CD4-positive, CD25-positive, alpha-beta regulatory T cell (primary cell): Measurements from ENCODE around the gene ATXN7L3. TPM values are rescaled to one million over a fixed set of nuclear protein-coding genes. Genes with fewer than 3 reads are reported as not detected.
"Not testable (repeated sequence)": the region's sequence is repeated elsewhere in the genome, so short reads cannot be mapped to it uniquely, and the experiment has no call there.

Experiments used
- ATAC-seq, 2 donors: fragments of 150-1000 bp; cut with Tn5 transposase; one replicate each; pipeline ENCODE4 v1.10.0; 2021; ENCODE audit warnings: low read depth in 2 of 2, moderate number of reproducible peaks in 2 of 2, moderate library complexity in 1 of 2
- DNase-seq, 3 donors: peaks; one replicate each; pipeline versions ENCODE4 v3.0.0 to v3.0.0-alpha.2; 2012 to 2022; ENCODE audit warnings: mixed read lengths in 1 of 3
- H3K27ac ChIP-seq: one replicate; pipeline ENCODE4 v1.7.0; 2013; ENCODE audit warnings: mild to moderate bottlenecking, low read length; ENCODE audit not compliant: insufficient read depth, poor library complexity, severe bottlenecking
- H3K27me3 ChIP-seq: one replicate; pipeline ENCODE4 v1.7.0; 2013; ENCODE audit warnings: low read length; ENCODE audit not compliant: control insufficient read depth, insufficient read depth
- H3K36me3 ChIP-seq: one replicate; pipeline ENCODE4 v1.7.0; 2013; ENCODE audit warnings: mild to moderate bottlenecking, low read length, moderate library complexity; ENCODE audit not compliant: control insufficient read depth, insufficient read depth
- H3K4me1 ChIP-seq: 2 replicates; pipeline ENCODE4 v1.7.0; 2013; ENCODE audit warnings: mild to moderate bottlenecking, low read length; ENCODE audit not compliant: insufficient read depth, control insufficient read depth, poor library complexity, severe bottlenecking
- H3K4me3 ChIP-seq: one replicate; pipeline ENCODE4 v1.7.0; 2013; ENCODE audit warnings: low read depth, mild to moderate bottlenecking, low read length, moderate library complexity
- H3K9me3 ChIP-seq, 2 experiments: 1 replicate in 1 of 2; 2 replicates in 1 of 2; pipeline ENCODE4 v1.7.0; 2013; ENCODE audit warnings: low read length in 2 of 2, mild to moderate bottlenecking in 1 of 2, moderate library complexity in 1 of 2; ENCODE audit not compliant: control insufficient read depth in 2 of 2
- H3K27ac Mint-ChIP-seq, 3 donors: one replicate each; pipeline ENCODE4 v1.8.0; 2020 to 2022; ENCODE audit warnings: mild to moderate bottlenecking in 3 of 3, mixed read lengths in 3 of 3, moderate library complexity in 2 of 3
- H3K27me3 Mint-ChIP-seq: one replicate; pipeline ENCODE4 v1.8.0; 2022; ENCODE audit warnings: mild to moderate bottlenecking, mixed read lengths
- H3K36me3 Mint-ChIP-seq: one replicate; pipeline ENCODE4 v1.8.0; 2020; ENCODE audit warnings: mixed read lengths
- H3K4me1 Mint-ChIP-seq, 4 donors: one replicate each; pipeline ENCODE4 v1.8.0; 2020 to 2022; ENCODE audit warnings: mixed read lengths in 4 of 4, mild to moderate bottlenecking in 1 of 4
- H3K4me3 Mint-ChIP-seq, 4 donors: one replicate each; pipeline ENCODE4 v1.8.0; 2020 to 2022; ENCODE audit warnings: mild to moderate bottlenecking in 4 of 4, mixed read lengths in 4 of 4, moderate library complexity in 3 of 4
- H3K9me3 Mint-ChIP-seq, 7 donors: one replicate each; pipeline ENCODE4 v1.8.0; 2020 to 2022; ENCODE audit warnings: mixed read lengths in 7 of 7, mild to moderate bottlenecking in 3 of 7, moderate library complexity in 2 of 7
- polyA plus RNA-seq, 4 donors: library from polyadenylated mRNA; unstranded; fragments of 300-500 nt; fragmentation: Illumina TruSeq; gene quantifications; one replicate each; pipeline ENCODE4 v1.2.3, GENCODE V29; 2021
- total RNA-seq: library from RNA; stranded (reverse); gene quantifications from one replicate; pipeline ENCODE4 v1.2.3, GENCODE V29; 2022

ATXN7L3 gene
- total and polyA plus RNA-seq, 5 donors from 2014 or later, result 10.3 to 103 (median 14.1) TPM

GRCh38 chr17:44155488-44155887, 44.2 kb downstream of the ATXN7L3 start:
- peak overlapping the region in 1 of 3 donors; percentile 36 for H3K27ac Mint-ChIP-seq
- no peaks in the 10 kb centered on the region for H3K27me3 ChIP-seq
- H3K4me3 ChIP-seq, result no peak overlapping the region
- H3K9me3 Mint-ChIP-seq, result no peaks in the 10 kb centered on the region
- H3K9me3 ChIP-seq, result no peaks in the 10 kb centered on the region
- DNase-seq (no peak), ATAC-seq (no peak)
- no peak overlapping the region for H3K4me3 Mint-ChIP-seq
- H3K36me3 Mint-ChIP-seq, result no peaks in the 10 kb centered on the region
- H3K27me3 Mint-ChIP-seq, result no peaks in the 10 kb centered on the region
- H3K27ac ChIP-seq, result no peak overlapping the region
- H3K4me1 ChIP-seq, result peaks cover 9% of the 10 kb centered on the region
- peaks cover 6 to 9% (median 7%) of the 10 kb centered on the region in 4 donors for H3K4me1 Mint-ChIP-seq
- H3K36me3 ChIP-seq, result no peaks in the 10 kb centered on the region

- H3K36me3 Mint-ChIP-seq, result no peaks in the 10 kb centered on the region
- no peaks in the 10 kb centered on the region for H3K9me3 ChIP-seq
- H3K4me3 ChIP-seq, result no peak overlapping the region
- no peak for DNase-seq
- no peak for ATAC-seq
- no peaks in the 10 kb centered on the region for H3K9me3 Mint-ChIP-seq
- no peak overlapping the region for H3K27ac ChIP-seq
- H3K27me3 Mint-ChIP-seq, result no peaks in the 10 kb centered on the region
- no peaks in the 10 kb centered on the region for H3K36me3 ChIP-seq
- H3K4me1 Mint-ChIP-seq, result peaks cover 0 to 4% (median 0%) of the 10 kb centered on the region in 4 donors
- no peak overlapping the region for H3K4me3 Mint-ChIP-seq
- no peaks in the 10 kb centered on the region for H3K27me3 ChIP-seq
- peak overlapping the region in 1 of 3 donors; percentile 35 for H3K27ac Mint-ChIP-seq
- no peaks in the 10 kb centered on the region for H3K4me1 ChIP-seq
These were observed 46.8 kb downstream of the ATXN7L3 start for GRCh38 chr17:44152875-44153274.

GRCh38 chr17:44149750-44150329, 49.8 kb downstream of the ATXN7L3 start:
- DNase-seq, result no peak
- ATAC-seq, result no peak
- no peaks in the 10 kb centered on the region for H3K27me3 Mint-ChIP-seq
- H3K27ac Mint-ChIP-seq, result peak overlapping the region in 2 of 3 donors; percentile 29 to 89
- H3K9me3 Mint-ChIP-seq, result no peaks in the 10 kb centered on the region
- H3K36me3 Mint-ChIP-seq, result no peaks in the 10 kb centered on the region
- Histone ChIP-seq H3K4me1 (no peaks in the 10 kb centered on the region), H3K4me3 (no peak overlapping the region), H3K27me3 (no peaks in the 10 kb centered on the region), H3K36me3 (no peaks in the 10 kb centered on the region), H3K27ac (no peak overlapping the region), H3K9me3 (no peaks in the 10 kb centered on the region)
- peaks cover 0 to 4% (median 0%) of the 10 kb centered on the region in 4 donors for H3K4me1 Mint-ChIP-seq
- no peak overlapping the region for H3K4me3 Mint-ChIP-seq

GRCh38 chr17:44149066-44149465, 50.6 kb downstream of the ATXN7L3 start:
- not testable (repeated sequence) for H3K27me3 Mint-ChIP-seq, H3K4me1 ChIP-seq, H3K27me3 ChIP-seq, ATAC-seq, H3K9me3 ChIP-seq, H3K4me3 Mint-ChIP-seq, H3K4me1 Mint-ChIP-seq, DNase-seq, H3K36me3 Mint-ChIP-seq, H3K9me3 Mint-ChIP-seq, H3K36me3 ChIP-seq, H3K4me3 ChIP-seq, H3K27ac ChIP-seq
- H3K27ac Mint-ChIP-seq, result peak overlapping the region in 1 of 3 donors; percentile 89

- Mint-ChIP-seq H3K9me3 (no peaks in the 10 kb centered on the region), H3K36me3 (no peaks in the 10 kb centered on the region), H3K4me3 (no peak overlapping the region), H3K27me3 (no peaks in the 10 kb centered on the region), H3K4me1 (peaks cover 0 to 4% (median 0%) of the 10 kb centered on the region in 4 donors), H3K27ac (no peak overlapping the region)
- Histone ChIP-seq H3K9me3 (no peaks in the 10 kb centered on the region), H3K27me3 (no peaks in the 10 kb centered on the region), H3K27ac (no peak overlapping the region), H3K4me3 (no peak overlapping the region), H3K36me3 (no peaks in the 10 kb centered on the region), H3K4me1 (no peaks in the 10 kb centered on the region)
- no peak for ATAC-seq
- no peak for DNase-seq
These were observed 51.9 kb downstream of the ATXN7L3 start for GRCh38 chr17:44147812-44148211.

- no peaks in the 10 kb centered on the region for H3K9me3 ChIP-seq
- peak overlapping the region in 1 of 3 donors; percentile 37 for H3K27ac Mint-ChIP-seq
- H3K4me3 Mint-ChIP-seq, result no peak overlapping the region
- H3K36me3 Mint-ChIP-seq, result no peaks in the 10 kb centered on the region
- no peak overlapping the region for H3K27ac ChIP-seq
- H3K4me3 ChIP-seq, result no peak overlapping the region
- DNase-seq, result no peak
- H3K27me3 ChIP-seq, result no peaks in the 10 kb centered on the region
- H3K4me1 Mint-ChIP-seq, result peaks cover 2 to 11% (median 6%) of the 10 kb centered on the region in 4 donors
- no peaks in the 10 kb centered on the region for H3K36me3 ChIP-seq
- no peaks in the 10 kb centered on the region for H3K9me3 Mint-ChIP-seq
- peaks cover 8% of the 10 kb centered on the region for H3K4me1 ChIP-seq
- peaks cover 2% of the 10 kb centered on the region for H3K27me3 Mint-ChIP-seq
- ATAC-seq, result no peak
These were observed 53.0 kb downstream of the ATXN7L3 start for GRCh38 chr17:44146375-44147346.

GRCh38 chr17:44144966-44145739, 54.5 kb downstream of the ATXN7L3 start:
- Mint-ChIP-seq H3K4me1 (peaks cover 2 to 16% (median 10%) of the 10 kb centered on the region in 4 donors), H3K4me3 (peak overlapping the region in 3 of 4 donors; percentile 8 to 56 (median 18)), H3K9me3 (no peaks in the 10 kb centered on the region), H3K27me3 (peaks cover 6% of the 10 kb centered on the region), H3K36me3 (no peaks in the 10 kb centered on the region), H3K27ac (no peak overlapping the region)
- no peaks in the 10 kb centered on the region for H3K36me3 ChIP-seq
- no peak overlapping the region for H3K4me3 ChIP-seq
- H3K4me1 ChIP-seq, result peaks cover 12% of the 10 kb centered on the region
- no peak overlapping the region for H3K27ac ChIP-seq
- ATAC-seq (no peak), DNase-seq (no peak)
- H3K27me3 ChIP-seq, result no peaks in the 10 kb centered on the region
- H3K9me3 ChIP-seq, result no peaks in the 10 kb centered on the region
